HepG2 (cell line): ENCODE measurements around the gene GJD3. TPM values are rescaled to one million over a fixed set of nuclear protein-coding genes. Genes with fewer than 3 reads are reported as not detected.

ENCODE experiments used
- GATA4 ChIP-seq: sonication (generic); IDR thresholded peaks from 2 replicates; pipeline ENCODE4 v1.6.1; 2016; ENCODE audit warnings: antibody characterized with exemption, low read depth, borderline replicate concordance
- GPN1 ChIP-seq: sonication (generic); formaldehyde crosslinking; IDR thresholded peaks from 2 replicates; pipeline ENCODE4 v1.5.1; 2020; ENCODE audit warnings: missing genetic modification reagents, borderline replicate concordance
- HIC2 ChIP-seq: sonication (generic); formaldehyde crosslinking; IDR thresholded peaks from 2 replicates; pipeline ENCODE4 v1.9.0; 2022; ENCODE audit warnings: low read depth, missing genetic modification reagents
- PRDM10 ChIP-seq: sonication (generic); formaldehyde crosslinking; IDR thresholded peaks from 2 replicates; pipeline ENCODE4 v1.4.0; 2020; ENCODE audit warnings: low read depth, missing genetic modification reagents
- TCF7 ChIP-seq: sonication (generic); IDR thresholded peaks from 2 replicates; pipeline ENCODE4 v1.6.1; 2016; ENCODE audit warnings: antibody characterized with exemption, low read depth
- ZNF121 ChIP-seq: sonication (generic); formaldehyde crosslinking; IDR thresholded peaks from 2 replicates; pipeline ENCODE4 v1.5.0; 2020; ENCODE audit warnings: mild to moderate bottlenecking, missing genetic modification reagents
- ZNF878 ChIP-seq: sonication (generic); formaldehyde crosslinking; IDR thresholded peaks from 2 replicates; pipeline ENCODE4 v1.8.1; 2023; ENCODE audit warnings: mild to moderate bottlenecking, missing genetic modification reagents, moderate library complexity
- polyA plus RNA-seq, 8 experiments: library from polyadenylated mRNA; depleted of rRNA in 3 of 8; stranded (reverse) in 7 of 8; unstranded in 1 of 8; fragments of >200 nt; fragmentation: Illumina TruSeq in 4 of 8; extraction: Trizol in 4 of 8; gene quantifications; 2 replicates each; pipeline versions ENCODE4 v1.2.1 to v1.2.3, GENCODE V29; 2011 to 2016; ENCODE audit warnings: low read depth in 4 of 8, missing spikeins in 1 of 8, mixed read lengths in 1 of 8; ENCODE audit not compliant: insufficient read depth in 1 of 8
- total RNA-seq, 5 experiments: library from RNA; depleted of rRNA; stranded (reverse); fragments of >200 nt; fragmentation: Illumina TruSeq; extraction: Trizol; gene quantifications; 2 replicates each; pipeline ENCODE4 v1.2.3, GENCODE V29; 2016; ENCODE audit warnings: low read depth in 1 of 5
- TF ChIP-seq, protein P1 (sequence below), 2 experiments: fragments of 450-650 bp in 1 of 2; sonication (generic) in 1 of 2; formaldehyde crosslinking in 1 of 2; IDR thresholded peaks; 2 replicates each; pipeline versions ENCODE4 v1.6.1 to v1.8.0; 2016 to 2022; ENCODE audit warnings: antibody characterized with exemption in 1 of 2, mild to moderate bottlenecking in 1 of 2, missing genetic modification reagents in 1 of 2

Gene GJD3
- total and polyA plus RNA-seq, 2 of the 13 experiments (the other 11 are each of a cell fraction or from before 2014, with no cell fraction given): not detected

DNA sequence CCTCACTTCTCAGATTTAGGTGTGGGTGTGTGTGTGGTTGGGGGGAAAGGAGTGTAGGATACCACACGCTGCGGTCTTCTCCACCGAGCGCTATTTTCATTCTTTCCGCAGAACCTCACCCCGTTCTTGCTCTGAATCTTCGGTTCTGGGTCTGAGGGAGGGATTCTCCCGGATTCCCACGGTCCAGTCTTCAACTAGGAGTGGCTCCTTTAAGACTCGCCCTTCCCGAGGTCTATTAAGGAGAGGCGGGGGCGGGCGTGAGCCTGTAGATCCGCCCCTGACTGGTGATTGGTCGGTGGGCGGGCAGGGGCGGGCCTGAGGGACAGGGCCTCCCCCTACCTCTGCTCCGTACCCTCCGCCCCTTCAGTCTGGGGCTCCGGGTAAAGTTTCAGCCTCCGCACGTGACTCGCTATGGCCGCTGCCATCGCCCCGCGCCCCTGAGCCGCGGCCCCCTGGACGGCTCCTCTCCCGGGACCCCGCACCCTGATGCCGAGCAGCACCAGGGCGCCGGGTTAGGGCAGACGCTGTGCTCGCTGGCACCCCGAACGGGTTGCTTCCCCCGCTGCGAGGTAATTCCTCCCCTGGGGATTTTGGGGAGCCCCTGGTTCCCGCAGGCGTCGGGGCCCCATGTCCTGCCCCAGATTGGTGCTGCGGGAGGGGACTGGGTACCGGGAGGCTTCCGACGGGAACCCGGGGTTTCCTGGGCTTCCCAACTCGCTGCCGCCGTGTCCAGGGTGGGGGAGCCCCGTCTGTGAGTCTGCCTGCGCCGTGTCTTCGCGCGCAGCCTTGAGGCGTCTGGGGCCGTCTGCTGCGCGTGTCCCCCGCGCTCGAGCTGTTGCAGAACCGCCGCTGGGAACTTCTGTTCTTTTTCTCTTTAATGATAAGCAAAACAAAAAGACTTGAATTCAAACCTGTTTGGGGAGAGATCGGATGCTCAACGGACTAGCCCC lies 46.4 kb downstream of the GJD3 start (continued):
- TF ChIP-seq, protein P1, sequence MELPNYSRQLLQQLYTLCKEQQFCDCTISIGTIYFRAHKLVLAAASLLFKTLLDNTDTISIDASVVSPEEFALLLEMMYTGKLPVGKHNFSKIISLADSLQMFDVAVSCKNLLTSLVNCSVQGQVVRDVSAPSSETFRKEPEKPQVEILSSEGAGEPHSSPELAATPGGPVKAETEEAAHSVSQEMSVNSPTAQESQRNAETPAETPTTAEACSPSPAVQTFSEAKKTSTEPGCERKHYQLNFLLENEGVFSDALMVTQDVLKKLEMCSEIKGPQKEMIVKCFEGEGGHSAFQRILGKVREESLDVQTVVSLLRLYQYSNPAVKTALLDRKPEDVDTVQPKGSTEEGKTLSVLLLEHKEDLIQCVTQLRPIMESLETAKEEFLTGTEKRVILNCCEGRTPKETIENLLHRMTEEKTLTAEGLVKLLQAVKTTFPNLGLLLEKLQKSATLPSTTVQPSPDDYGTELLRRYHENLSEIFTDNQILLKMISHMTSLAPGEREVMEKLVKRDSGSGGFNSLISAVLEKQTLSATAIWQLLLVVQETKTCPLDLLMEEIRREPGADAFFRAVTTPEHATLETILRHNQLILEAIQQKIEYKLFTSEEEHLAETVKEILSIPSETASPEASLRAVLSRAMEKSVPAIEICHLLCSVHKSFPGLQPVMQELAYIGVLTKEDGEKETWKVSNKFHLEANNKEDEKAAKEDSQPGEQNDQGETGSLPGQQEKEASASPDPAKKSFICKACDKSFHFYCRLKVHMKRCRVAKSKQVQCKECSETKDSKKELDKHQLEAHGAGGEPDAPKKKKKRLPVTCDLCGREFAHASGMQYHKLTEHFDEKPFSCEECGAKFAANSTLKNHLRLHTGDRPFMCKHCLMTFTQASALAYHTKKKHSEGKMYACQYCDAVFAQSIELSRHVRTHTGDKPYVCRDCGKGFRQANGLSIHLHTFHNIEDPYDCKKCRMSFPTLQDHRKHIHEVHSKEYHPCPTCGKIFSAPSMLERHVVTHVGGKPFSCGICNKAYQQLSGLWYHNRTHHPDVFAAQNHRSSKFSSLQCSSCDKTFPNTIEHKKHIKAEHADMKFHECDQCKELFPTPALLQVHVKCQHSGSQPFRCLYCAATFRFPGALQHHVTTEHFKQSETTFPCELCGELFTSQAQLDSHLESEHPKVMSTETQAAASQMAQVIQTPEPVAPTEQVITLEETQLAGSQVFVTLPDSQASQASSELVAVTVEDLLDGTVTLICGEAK (IDR thresholded peaks at IDR 0.05): no peak
- TF ChIP-seq, protein P1 (CRISPR knock-in tag; IDR thresholded peaks at IDR 0.05): no peak; the same call in none of the 2 replicates
- TF ChIP-seq ZNF878 (peak; percentile 77), HIC2 (CRISPR knock-in tag) (no peak), GATA4 (0 out of 2 replicates have a peak, but pooled peaks have one; percentile 30), GPN1 (CRISPR knock-in tag) (no peak), PRDM10 (CRISPR knock-in tag) (peak; percentile 61; the same call in 1 of the 2 replicates), ZNF121 (CRISPR knock-in tag) (no peak), TCF7 (no peak)
